ENCODE data around the gene CELF4. TPM values are rescaled to one million over a fixed set of nuclear protein-coding genes. Genes with fewer than 3 reads are reported as not detected.

CELF4 gene
- polyA plus RNA-seq, 4 donors = 3.2 to 7.8 (median 3.8) TPM; not detected in 1

- Histone ChIP-seq H3K27ac (ENCODE audit: low read depth in 1 of 3, low read length in 2 of 3) (no peak overlapping the region), H3K36me3 (ENCODE audit: control insufficient read depth in 3 of 3, insufficient read depth in 2 of 3, low read depth in 1 of 3, low read length in 3 of 3) (no peaks in the 10 kb centered on the region), H3K4me3 (ENCODE audit: low read depth in 1 of 3, low read length in 3 of 3) (no peak overlapping the region), H3K4me1 (ENCODE audit: control insufficient read depth in 3 of 3, insufficient read depth in 2 of 3, low read depth in 1 of 3, low read length in 2 of 3) (no peaks in the 10 kb centered on the region), H3K27me3 (ENCODE audit: control insufficient read depth in 3 of 3, insufficient read depth in 3 of 3, low read length in 3 of 3) (peaks cover 0 to 23% (median 2%) of the 10 kb centered on the region in 3 donors), H3K9me3 (ENCODE audit: control insufficient read depth in 2 of 2, insufficient read depth in 1 of 2, low read depth in 1 of 2, low read length in 1 of 2) (no peaks in the 10 kb centered on the region)
- DNase-seq (no peak), FAIRE-seq (no peak)
- 77 to 80% (median 77%) methylated on average over 22 of the region's 22 CpGs for WGBS, 3 donors
These were observed 31.7 kb downstream of the CELF4 start for GRCh38 chr18:37533647-37534584.

DNA sequence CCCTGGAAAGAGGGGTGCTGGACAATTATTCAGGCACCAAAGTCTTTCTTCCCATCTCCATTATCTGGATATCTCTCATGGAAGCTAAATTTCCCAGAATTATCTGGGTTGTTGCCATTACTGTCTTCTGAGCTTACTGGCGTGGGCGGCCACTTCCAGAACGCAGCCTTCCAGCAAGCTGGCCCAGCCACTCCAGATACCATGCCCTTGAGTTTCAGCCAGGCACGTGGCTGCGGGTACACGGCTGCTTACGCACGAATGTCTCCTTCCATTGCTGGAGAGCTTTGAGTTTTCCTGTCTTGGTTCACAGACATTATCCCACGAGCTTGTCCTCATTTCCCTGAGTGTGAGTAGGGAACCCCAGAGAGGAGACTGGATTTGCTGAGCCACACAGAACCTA lies 32.7 kb downstream of the CELF4 start:
- Histone ChIP-seq H3K9me3 (ENCODE audit: control insufficient read depth in 2 of 2, insufficient read depth in 1 of 2, low read depth in 1 of 2, low read length in 1 of 2) (no peaks in the 10 kb centered on the region), H3K27me3 (ENCODE audit: control insufficient read depth in 3 of 3, insufficient read depth in 3 of 3, low read length in 3 of 3) (peaks cover 0 to 13% (median 2%) of the 10 kb centered on the region in 3 donors), H3K4me3 (ENCODE audit: low read depth in 1 of 3, low read length in 3 of 3) (no peak overlapping the region), H3K36me3 (ENCODE audit: control insufficient read depth in 3 of 3, insufficient read depth in 2 of 3, low read depth in 1 of 3, low read length in 3 of 3) (no peaks in the 10 kb centered on the region), H3K4me1 (ENCODE audit: control insufficient read depth in 3 of 3, insufficient read depth in 2 of 3, low read depth in 1 of 3, low read length in 2 of 3) (no peaks in the 10 kb centered on the region), H3K27ac (ENCODE audit: low read depth in 1 of 3, low read length in 2 of 3) (no peak overlapping the region)
- DNase-seq = no peak
- 82 to 85% (median 84%) methylated on average over 9 of the region's 9 CpGs for WGBS, 3 donors
- no peak for FAIRE-seq

DNA sequence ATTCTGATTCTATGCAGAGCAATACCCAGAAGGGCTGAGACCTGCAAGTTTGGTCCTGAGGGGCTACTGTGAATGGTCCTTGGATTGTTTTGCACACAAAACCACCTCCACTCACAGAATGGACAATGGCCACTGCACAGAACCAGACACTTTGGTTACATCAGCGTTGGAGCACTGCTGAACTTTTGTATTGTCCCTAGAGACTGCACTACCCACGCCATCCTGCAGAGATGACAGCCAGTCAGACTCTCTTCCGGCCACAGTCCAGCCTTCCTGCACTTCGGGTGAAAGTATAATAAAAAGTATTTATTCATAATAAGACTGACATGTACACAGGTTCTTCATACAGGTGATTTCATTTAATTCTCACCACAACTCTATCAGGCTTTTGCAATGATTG lies 35.7 kb downstream of the CELF4 start:
- no peak overlapping the region for H3K4me3 ChIP-seq (ENCODE audit: low read depth in 1 of 3, low read length in 3 of 3)
- WGBS, 3 donors = 44 to 53% (median 51%) methylated on average over 4 of the region's 4 CpGs
- FAIRE-seq (no peak), DNase-seq (no peak)
- H3K9me3 ChIP-seq (ENCODE audit: control insufficient read depth in 2 of 2, insufficient read depth in 1 of 2, low read depth in 1 of 2, low read length in 1 of 2) = no peaks in the 10 kb centered on the region
- H3K27ac ChIP-seq (ENCODE audit: low read depth in 1 of 3, low read length in 2 of 3) = no peak overlapping the region
- H3K36me3 ChIP-seq (ENCODE audit: control insufficient read depth in 3 of 3, insufficient read depth in 2 of 3, low read depth in 1 of 3, low read length in 3 of 3) = no peaks in the 10 kb centered on the region
- H3K4me1 ChIP-seq (ENCODE audit: control insufficient read depth in 3 of 3, insufficient read depth in 2 of 3, low read depth in 1 of 3, low read length in 2 of 3) = no peaks in the 10 kb centered on the region
- peaks cover 0 to 27% (median 12%) of the 10 kb centered on the region in 3 donors for H3K27me3 ChIP-seq (ENCODE audit: control insufficient read depth in 3 of 3, insufficient read depth in 3 of 3, low read length in 3 of 3)

DNA sequence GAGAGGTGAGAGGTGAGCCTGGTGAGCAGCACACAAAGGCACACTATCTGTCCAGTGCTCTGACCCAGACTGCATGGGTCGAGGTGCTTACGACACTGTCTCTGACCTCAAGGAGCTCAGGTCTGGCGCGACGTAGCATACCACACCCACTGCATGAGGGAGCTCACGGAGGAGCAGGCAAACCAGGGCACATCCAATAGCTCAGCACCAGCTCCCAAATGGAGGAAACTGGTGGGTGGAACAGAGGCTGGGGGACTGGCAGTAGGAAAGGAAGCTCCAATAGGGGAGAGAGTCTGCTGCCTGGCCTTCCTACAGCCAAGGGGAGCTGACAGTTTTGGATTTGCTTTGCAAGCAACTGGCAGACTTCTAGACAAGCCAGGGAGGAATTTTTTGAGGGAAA lies 36.3 kb downstream of the CELF4 start:
- H3K27ac ChIP-seq (ENCODE audit: low read depth in 1 of 3, low read length in 2 of 3) = no peak overlapping the region
- no peaks in the 10 kb centered on the region for H3K36me3 ChIP-seq (ENCODE audit: control insufficient read depth in 3 of 3, insufficient read depth in 2 of 3, low read depth in 1 of 3, low read length in 3 of 3)
- H3K4me1 ChIP-seq (ENCODE audit: control insufficient read depth in 3 of 3, insufficient read depth in 2 of 3, low read depth in 1 of 3, low read length in 2 of 3) = no peaks in the 10 kb centered on the region
- no peak for FAIRE-seq
- H3K4me3 ChIP-seq (ENCODE audit: low read depth in 1 of 3, low read length in 3 of 3) = no peak overlapping the region
- no peak for DNase-seq
- peaks cover 0 to 31% (median 14%) of the 10 kb centered on the region in 3 donors for H3K27me3 ChIP-seq (ENCODE audit: control insufficient read depth in 3 of 3, insufficient read depth in 3 of 3, low read length in 3 of 3)
- 70 to 82% (median 80%) methylated on average over 6 of the region's 6 CpGs for WGBS, 3 donors
- no peaks in the 10 kb centered on the region for H3K9me3 ChIP-seq (ENCODE audit: control insufficient read depth in 2 of 2, insufficient read depth in 1 of 2, low read depth in 1 of 2, low read length in 1 of 2)

GRCh38 chr18:37527395-37527794 lies 38.2 kb downstream of the CELF4 start:
- Histone ChIP-seq H3K9me3 (ENCODE audit: control insufficient read depth in 2 of 2, insufficient read depth in 1 of 2, low read depth in 1 of 2, low read length in 1 of 2) (no peaks in the 10 kb centered on the region), H3K27me3 (ENCODE audit: control insufficient read depth in 3 of 3, insufficient read depth in 3 of 3, low read length in 3 of 3) (peaks cover 0 to 44% (median 21%) of the 10 kb centered on the region in 3 donors), H3K36me3 (ENCODE audit: control insufficient read depth in 3 of 3, insufficient read depth in 2 of 3, low read depth in 1 of 3, low read length in 3 of 3) (no peaks in the 10 kb centered on the region), H3K27ac (ENCODE audit: low read depth in 1 of 3, low read length in 2 of 3) (no peak overlapping the region), H3K4me1 (ENCODE audit: control insufficient read depth in 3 of 3, insufficient read depth in 2 of 3, low read depth in 1 of 3, low read length in 2 of 3) (no peaks in the 10 kb centered on the region), H3K4me3 (ENCODE audit: low read depth in 1 of 3, low read length in 3 of 3) (no peak overlapping the region)
- no peak for DNase-seq
- FAIRE-seq = no peak
- 71 to 76% (median 76%) methylated on average over 3 of the region's 3 CpGs for WGBS, 3 donors

- no peak overlapping the region for H3K4me3 ChIP-seq (ENCODE audit: low read depth in 1 of 3, low read length in 3 of 3)
- DNase-seq (no peak), FAIRE-seq (no peak)
- H3K27me3 ChIP-seq (ENCODE audit: control insufficient read depth in 3 of 3, insufficient read depth in 3 of 3, low read length in 3 of 3) = peaks cover 0 to 44% (median 21%) of the 10 kb centered on the region in 3 donors
- H3K27ac ChIP-seq (ENCODE audit: low read depth in 1 of 3, low read length in 2 of 3) = no peak overlapping the region
- no peaks in the 10 kb centered on the region for H3K36me3 ChIP-seq (ENCODE audit: control insufficient read depth in 3 of 3, insufficient read depth in 2 of 3, low read depth in 1 of 3, low read length in 3 of 3)
- 24 to 51% (median 31%) methylated on average over 8 of the region's 8 CpGs for WGBS, 3 donors
- no peaks in the 10 kb centered on the region for H3K4me1 ChIP-seq (ENCODE audit: control insufficient read depth in 3 of 3, insufficient read depth in 2 of 3, low read depth in 1 of 3, low read length in 2 of 3)
- H3K9me3 ChIP-seq (ENCODE audit: control insufficient read depth in 2 of 2, insufficient read depth in 1 of 2, low read depth in 1 of 2, low read length in 1 of 2) = no peaks in the 10 kb centered on the region
These were observed 40.4 kb downstream of the CELF4 start for GRCh38 chr18:37525262-37525585.

DNA sequence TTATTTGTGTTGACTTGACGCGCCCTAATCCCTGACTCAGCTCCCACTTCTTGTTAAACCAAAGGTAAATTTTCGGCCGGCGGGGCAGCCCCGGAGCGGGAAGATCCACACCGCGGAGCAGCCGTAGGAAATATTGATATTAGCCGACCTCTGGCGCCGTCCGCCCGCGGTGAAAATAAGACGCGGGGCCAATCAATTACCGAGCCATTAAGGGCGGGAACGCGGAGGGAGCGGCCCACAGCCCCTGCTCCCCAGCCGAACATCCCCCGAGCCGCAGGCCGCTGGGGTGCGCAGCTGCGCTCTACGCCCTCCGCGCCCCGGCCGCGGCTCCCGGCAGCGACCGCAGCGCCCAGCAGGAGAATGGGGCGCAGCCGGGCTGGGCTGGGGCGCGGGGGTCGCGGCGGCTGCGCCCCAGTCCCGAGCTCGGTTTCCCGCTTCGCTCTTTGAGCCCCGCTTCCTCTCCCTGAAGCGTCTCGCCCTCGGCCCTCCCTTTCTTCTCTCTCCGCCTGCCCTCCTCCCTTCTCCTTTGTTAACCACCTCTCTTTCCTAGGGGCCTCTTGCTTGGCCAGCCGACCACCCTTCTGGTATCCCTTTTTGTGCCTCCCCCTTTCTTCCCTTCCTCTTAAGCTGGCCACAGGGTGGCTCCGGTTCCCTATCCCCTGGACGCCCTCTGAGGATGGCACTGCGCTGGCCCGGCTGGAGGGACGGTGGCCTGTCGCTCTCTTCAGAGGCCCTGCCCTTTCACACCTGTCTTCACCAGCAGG lies 40.9 kb downstream of the CELF4 start:
- H3K27ac ChIP-seq (ENCODE audit: low read depth in 1 of 3, low read length in 2 of 3) = no peak overlapping the region
- H3K4me1 ChIP-seq (ENCODE audit: control insufficient read depth in 3 of 3, insufficient read depth in 2 of 3, low read depth in 1 of 3, low read length in 2 of 3) = no peaks in the 10 kb centered on the region
- no peaks in the 10 kb centered on the region for H3K36me3 ChIP-seq (ENCODE audit: control insufficient read depth in 3 of 3, insufficient read depth in 2 of 3, low read depth in 1 of 3, low read length in 3 of 3)
- DNase-seq (no peak), FAIRE-seq (no peak)
- peaks cover 0 to 41% (median 19%) of the 10 kb centered on the region in 3 donors for H3K27me3 ChIP-seq (ENCODE audit: control insufficient read depth in 3 of 3, insufficient read depth in 3 of 3, low read length in 3 of 3)
- H3K9me3 ChIP-seq (ENCODE audit: control insufficient read depth in 2 of 2, insufficient read depth in 1 of 2, low read depth in 1 of 2, low read length in 1 of 2) = no peaks in the 10 kb centered on the region
- no peak overlapping the region for H3K4me3 ChIP-seq (ENCODE audit: low read depth in 1 of 3, low read length in 3 of 3)
- WGBS, 3 donors = 7 to 17% (median 14%) methylated on average over 33 to 63 of the region's 63 CpGs

GRCh38 chr18:37524139-37524497 lies 41.5 kb downstream of the CELF4 start:
- Histone ChIP-seq H3K27me3 (ENCODE audit: control insufficient read depth in 3 of 3, insufficient read depth in 3 of 3, low read length in 3 of 3) (peaks cover 0 to 40% (median 19%) of the 10 kb centered on the region in 3 donors), H3K36me3 (ENCODE audit: control insufficient read depth in 3 of 3, insufficient read depth in 2 of 3, low read depth in 1 of 3, low read length in 3 of 3) (no peaks in the 10 kb centered on the region), H3K4me3 (ENCODE audit: low read depth in 1 of 3, low read length in 3 of 3) (no peak overlapping the region), H3K4me1 (ENCODE audit: control insufficient read depth in 3 of 3, insufficient read depth in 2 of 3, low read depth in 1 of 3, low read length in 2 of 3) (no peaks in the 10 kb centered on the region), H3K27ac (ENCODE audit: low read depth in 1 of 3, low read length in 2 of 3) (no peak overlapping the region), H3K9me3 (ENCODE audit: control insufficient read depth in 2 of 2, insufficient read depth in 1 of 2, low read depth in 1 of 2, low read length in 1 of 2) (no peaks in the 10 kb centered on the region)
- WGBS, 3 donors = 40 to 46% (median 43%) methylated on average over 10 of the region's 10 CpGs
- FAIRE-seq = no peak
- DNase-seq = no peak
